WTC11 (cell line): ENCODE results near the gene ERAS. TPM values are rescaled to one million over a fixed set of nuclear protein-coding genes. Genes with fewer than 3 reads are reported as not detected.

ENCODE experiments used
- ATAC-seq: fragments of 200-7000 bp; cut with Tn5 transposase; 2 replicates; pipeline ENCODE4 v1.10.0; 2021; ENCODE audit warnings: mild to moderate bottlenecking, moderate library complexity
- CTCF ChIA-PET: fragments of 300-600 bp; sonication (Branson Sonifier 250); formaldehyde crosslinking; loops from one replicate; lab custom pipeline; 2021; ENCODE audit warnings: antibody characterized with exemption; lab: Charles Lee
- POLR2A ChIA-PET: fragments of 350-600 bp; sonication (Branson Sonifier 250); formaldehyde crosslinking; loops from one replicate; lab custom pipeline; 2021; ENCODE audit warnings: antibody characterized with exemption; lab: Charles Lee
- DNase-seq: peaks from one replicate; pipeline ENCODE4 v3.0.0; 2021; ENCODE audit warnings: low spot score
- H3K27ac Mint-ChIP-seq: 2 replicates; pipeline ENCODE4 v1.8.0; 2021; ENCODE audit warnings: mixed read lengths
- H3K27me3 Mint-ChIP-seq: 2 replicates; pipeline ENCODE4 v1.8.0; 2021; ENCODE audit warnings: low read depth, mild to moderate bottlenecking, moderate library complexity, mixed read lengths
- H3K36me3 Mint-ChIP-seq: 2 replicates; pipeline ENCODE4 v1.8.0; 2021; ENCODE audit warnings: mixed read lengths
- H3K4me1 Mint-ChIP-seq: 2 replicates; pipeline ENCODE4 v1.8.0; 2022; ENCODE audit warnings: mixed read lengths
- H3K4me3 Mint-ChIP-seq: 2 replicates; pipeline ENCODE4 v1.8.0; 2021; ENCODE audit warnings: mild to moderate bottlenecking, moderate library complexity, mixed read lengths
- H3K9me3 Mint-ChIP-seq: 2 replicates; pipeline ENCODE4 v1.8.0; 2021; ENCODE audit warnings: mixed read lengths
- ATF3 ChIP-seq: sonication (generic); formaldehyde crosslinking; conservative IDR thresholded peaks from 2 replicates; pipeline ENCODE4 v1.8.1; 2022; ENCODE audit warnings: mild to moderate bottlenecking, missing genetic modification reagents
- CDX4 ChIP-seq: fragments of 250-450 bp; sonication (Bioruptor Pico); IDR thresholded peaks from 2 replicates; pipeline ENCODE4 v1.9.0; 2021; ENCODE audit warnings: moderate library complexity, mild to moderate bottlenecking, inconsistent platforms, borderline replicate concordance
- CREB1 ChIP-seq: sonication (generic); formaldehyde crosslinking; IDR thresholded peaks from 2 replicates; pipeline ENCODE4 v1.8.0; 2023; ENCODE audit warnings: mild to moderate bottlenecking, missing genetic modification reagents
- E2F1 ChIP-seq: sonication (generic); formaldehyde crosslinking; IDR thresholded peaks from 2 replicates; pipeline ENCODE4 v1.8.0; 2022; ENCODE audit warnings: mild to moderate bottlenecking, missing genetic modification reagents
- E2F5 ChIP-seq: sonication (generic); formaldehyde crosslinking; IDR thresholded peaks from 2 replicates; pipeline ENCODE4 v1.8.1; 2022; ENCODE audit warnings: mild to moderate bottlenecking, moderate library complexity, missing genetic modification reagents
- ERG ChIP-seq: fragments of 250-450 bp; sonication (Bioruptor Pico); IDR thresholded peaks from 2 replicates; pipeline ENCODE4 v1.8.0; 2021; ENCODE audit warnings: mild to moderate bottlenecking
- GTF2I ChIP-seq: fragments of 250-450 bp; sonication (Bioruptor Pico); conservative IDR thresholded peaks from 2 replicates; pipeline ENCODE4 v1.4.0; 2021; ENCODE audit warnings: mild to moderate bottlenecking
- JAZF1 ChIP-seq: fragments of 250-450 bp; sonication (Bioruptor Pico); IDR thresholded peaks from 2 replicates; pipeline ENCODE4 v1.9.0; 2021; ENCODE audit warnings: moderate library complexity, mild to moderate bottlenecking, inconsistent platforms
- MAX ChIP-seq: sonication (generic); formaldehyde crosslinking; IDR thresholded peaks from 2 replicates; pipeline ENCODE4 v1.8.0; 2022; ENCODE audit warnings: mild to moderate bottlenecking, missing genetic modification reagents
- NFATC4 ChIP-seq: fragments of 250-450 bp; sonication (Bioruptor Pico); IDR thresholded peaks from 2 replicates; pipeline ENCODE4 v1.9.0; 2021; ENCODE audit warnings: mild to moderate bottlenecking
- PRDM15 ChIP-seq: sonication (generic); formaldehyde crosslinking; IDR thresholded peaks from 2 replicates; pipeline ENCODE4 v1.8.0; 2022; ENCODE audit warnings: missing genetic modification reagents
- RELA ChIP-seq: sonication (generic); formaldehyde crosslinking; IDR thresholded peaks from 2 replicates; pipeline ENCODE4 v1.8.1; 2022; ENCODE audit warnings: missing genetic modification reagents, mild to moderate bottlenecking, borderline replicate concordance
- SMAD3 ChIP-seq: sonication (generic); formaldehyde crosslinking; IDR thresholded peaks from 2 replicates; pipeline ENCODE4 v1.8.0; 2022; ENCODE audit warnings: missing genetic modification reagents, mild to moderate bottlenecking, borderline replicate concordance
- STAT6 ChIP-seq: sonication (generic); formaldehyde crosslinking; conservative IDR thresholded peaks from 2 replicates; pipeline ENCODE4 v1.8.1; 2023; ENCODE audit warnings: mild to moderate bottlenecking, low read depth, missing genetic modification reagents, moderate library complexity
- TCF7 ChIP-seq: sonication (generic); formaldehyde crosslinking; IDR thresholded peaks from 2 replicates; pipeline ENCODE4 v1.8.0; 2022; ENCODE audit warnings: mild to moderate bottlenecking, low read depth, missing genetic modification reagents, moderate library complexity
- TP53 ChIP-seq: sonication (generic); formaldehyde crosslinking; IDR thresholded peaks from 2 replicates; pipeline ENCODE4 v1.8.1; 2023; ENCODE audit warnings: mild to moderate bottlenecking, missing genetic modification reagents
- USF1 ChIP-seq: sonication (generic); formaldehyde crosslinking; IDR thresholded peaks from 2 replicates; pipeline ENCODE4 v1.8.0; 2022; ENCODE audit warnings: mild to moderate bottlenecking, missing genetic modification reagents
- ZNF219 ChIP-seq: sonication (generic); formaldehyde crosslinking; IDR thresholded peaks from 2 replicates; pipeline ENCODE4 v1.8.0; 2023; ENCODE audit warnings: missing genetic modification reagents, mild to moderate bottlenecking, borderline replicate concordance
- ZSCAN18 ChIP-seq: fragments of 250-450 bp; sonication (Bioruptor Pico); IDR thresholded peaks from 2 replicates; pipeline ENCODE4 v2.1.2; 2022; ENCODE audit warnings: mild to moderate bottlenecking, moderate library complexity
- total RNA-seq: library from RNA; stranded (reverse); gene quantifications from 3 replicates; pipeline ENCODE4 v1.2.3, GENCODE V29; 2021

Gene ERAS
- total RNA-seq, 1 experiment from 2014 or later: not detected

GRCh38 chrX:48826876-48827653, 752 bp downstream of the ERAS start:
- H3K4me1 Mint-ChIP-seq: peaks cover 15% of the 10 kb centered on the region
- peak overlapping the region; percentile 56 for H3K4me3 Mint-ChIP-seq
- ChIA-PET CTCF (no interaction called here), POLR2A (interaction anchor here (1.1 kb wide), 1 partner anchor 112 kb away, joined by 3 read pairs; no protein-coding TSS in a partner anchor)
- no peak overlapping the region for H3K27ac Mint-ChIP-seq
- peak; percentile 22 for DNase-seq
- peak; percentile 25 for ATAC-seq
- TF ChIP-seq NFATC4 (CRISPR knock-in tag): no peak
- TF ChIP-seq SMAD3: no peak
- no peak for TF ChIP-seq ERG (CRISPR knock-in tag)
- no peak for TF ChIP-seq TP53
- TF ChIP-seq MAX: no peak; the same call in 1 of the 2 replicates
- TF ChIP-seq USF1 (CRISPR knock-in tag): no peak
- TF ChIP-seq PRDM15 (CRISPR knock-in tag): no peak; the same call in 1 of the 2 replicates
- no peak for TF ChIP-seq ZNF219
- TF ChIP-seq CDX4: no peak
- no peak for TF ChIP-seq RELA (CRISPR knock-in tag)
- TF ChIP-seq STAT6 (CRISPR knock-in tag): no peak
- TF ChIP-seq E2F1 (CRISPR knock-in tag): no peak
- no peak for TF ChIP-seq ATF3 (CRISPR knock-in tag)
- TF ChIP-seq JAZF1 (CRISPR knock-in tag): no peak
- TF ChIP-seq GTF2I (CRISPR knock-in tag): no peak
- no peak for TF ChIP-seq E2F5 (CRISPR knock-in tag)
- TF ChIP-seq CREB1 (CRISPR knock-in tag): no peak
- no peak for TF ChIP-seq TCF7 (CRISPR knock-in tag)
- no peak for TF ChIP-seq ZSCAN18 (CRISPR knock-in tag)
- H3K36me3 Mint-ChIP-seq: peaks cover 9% of the 10 kb centered on the region
- peaks cover 21% of the 10 kb centered on the region for H3K27me3 Mint-ChIP-seq
- no peaks in the 10 kb centered on the region for H3K9me3 Mint-ChIP-seq
